NB4 (cell line): ENCODE data around the gene AGPAT3.

Experiments used
- MYC ChIP-seq: IDR thresholded peaks from 2 replicates; pipeline ENCODE4 v1.6.1; 2011; ENCODE audit warnings: low read depth, low read length
- POLR2A ChIP-seq: IDR thresholded peaks from 2 replicates; pipeline ENCODE4 v1.6.1; 2011; ENCODE audit warnings: mild to moderate bottlenecking; ENCODE audit not compliant: insufficient read length; ENCODE audit errors: extremely low read depth
- TF ChIP-seq, protein P1 (sequence below): IDR thresholded peaks from one replicate; pipeline ENCODE4 v1.5.1; 2012; ENCODE audit warnings: low read depth, low read length

DNA sequence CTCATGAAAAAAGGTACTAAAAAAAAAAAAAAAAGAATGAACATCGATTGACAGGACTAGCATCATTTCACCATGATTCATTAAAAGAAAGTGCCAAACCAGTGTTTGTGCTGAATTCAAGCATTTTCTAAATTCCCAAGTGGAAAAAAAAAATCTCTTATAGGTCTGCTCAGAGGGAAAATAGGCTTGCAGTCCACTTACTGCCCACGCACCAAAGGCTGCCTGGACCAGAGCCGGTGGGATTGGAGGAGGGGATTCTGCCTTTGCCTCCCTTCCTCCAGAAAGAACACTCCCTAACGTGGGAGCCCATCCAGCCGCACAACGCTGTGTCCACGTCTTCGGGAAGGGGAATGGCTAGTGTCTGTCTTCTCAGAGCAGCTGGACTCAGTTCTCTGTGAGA lies 141.6 kb downstream of the AGPAT3 start:
- TF ChIP-seq, protein P1, sequence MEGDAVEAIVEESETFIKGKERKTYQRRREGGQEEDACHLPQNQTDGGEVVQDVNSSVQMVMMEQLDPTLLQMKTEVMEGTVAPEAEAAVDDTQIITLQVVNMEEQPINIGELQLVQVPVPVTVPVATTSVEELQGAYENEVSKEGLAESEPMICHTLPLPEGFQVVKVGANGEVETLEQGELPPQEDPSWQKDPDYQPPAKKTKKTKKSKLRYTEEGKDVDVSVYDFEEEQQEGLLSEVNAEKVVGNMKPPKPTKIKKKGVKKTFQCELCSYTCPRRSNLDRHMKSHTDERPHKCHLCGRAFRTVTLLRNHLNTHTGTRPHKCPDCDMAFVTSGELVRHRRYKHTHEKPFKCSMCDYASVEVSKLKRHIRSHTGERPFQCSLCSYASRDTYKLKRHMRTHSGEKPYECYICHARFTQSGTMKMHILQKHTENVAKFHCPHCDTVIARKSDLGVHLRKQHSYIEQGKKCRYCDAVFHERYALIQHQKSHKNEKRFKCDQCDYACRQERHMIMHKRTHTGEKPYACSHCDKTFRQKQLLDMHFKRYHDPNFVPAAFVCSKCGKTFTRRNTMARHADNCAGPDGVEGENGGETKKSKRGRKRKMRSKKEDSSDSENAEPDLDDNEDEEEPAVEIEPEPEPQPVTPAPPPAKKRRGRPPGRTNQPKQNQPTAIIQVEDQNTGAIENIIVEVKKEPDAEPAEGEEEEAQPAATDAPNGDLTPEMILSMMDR, result no peak
- TF ChIP-seq MYC, result no peak
- no peak for TF ChIP-seq POLR2A
